HepG2 (cell line): ENCODE results near the gene COL18A1. TPM values are rescaled to one million over a fixed set of nuclear protein-coding genes. Genes with fewer than 3 reads are reported as not detected.

Source experiments
- AHR ChIP-seq: IDR thresholded peaks from 2 replicates; pipeline ENCODE4 v1.6.1; 2018; ENCODE audit warnings: missing genetic modification reagents, missing compliant biosample characterization
- ARNT2 ChIP-seq: sonication (generic); formaldehyde crosslinking; IDR thresholded peaks from 2 replicates; pipeline ENCODE4 v1.8.0; 2022; ENCODE audit warnings: mild to moderate bottlenecking, low read depth, missing genetic modification reagents, moderate library complexity
- CBX5 ChIP-seq: sonication (generic); formaldehyde crosslinking; IDR thresholded peaks from 2 replicates; pipeline ENCODE4 v1.4.0; 2020; ENCODE audit warnings: missing genetic modification reagents, borderline replicate concordance
- E2F1 ChIP-seq: sonication (generic); formaldehyde crosslinking; IDR thresholded peaks from 2 replicates; pipeline ENCODE4 v1.5.0; 2020; ENCODE audit warnings: missing genetic modification reagents
- ETV6 ChIP-seq: sonication (generic); formaldehyde crosslinking; conservative IDR thresholded peaks from 2 replicates; pipeline ENCODE4 v1.4.0; 2020; ENCODE audit warnings: missing genetic modification reagents
- GLI4 ChIP-seq: sonication (generic); formaldehyde crosslinking; IDR thresholded peaks from 2 replicates; pipeline ENCODE4 v1.5.1; 2020; ENCODE audit warnings: missing genetic modification reagents, mild to moderate bottlenecking, moderate library complexity, borderline replicate concordance
- GMEB1 ChIP-seq: sonication (generic); formaldehyde crosslinking; IDR thresholded peaks from 2 replicates; pipeline ENCODE4 v1.5.1; 2020; ENCODE audit warnings: missing genetic modification reagents, mild to moderate bottlenecking, borderline replicate concordance
- HOXA5 ChIP-seq: sonication (generic); formaldehyde crosslinking; IDR thresholded peaks from 2 replicates; pipeline ENCODE4 v1.4.0; 2020; ENCODE audit warnings: missing genetic modification reagents
- HOXA9 ChIP-seq: sonication (generic); formaldehyde crosslinking; IDR thresholded peaks from 2 replicates; pipeline ENCODE4 v1.8.1; 2022; ENCODE audit warnings: missing genetic modification reagents, mild to moderate bottlenecking, moderate library complexity, borderline replicate concordance
- IKZF1 ChIP-seq: fragments of 450-650 bp; IDR thresholded peaks from 2 replicates; pipeline ENCODE4 v1.7.1; 2016
- KDM5B ChIP-seq: sonication (generic); formaldehyde crosslinking; IDR thresholded peaks from 2 replicates; pipeline ENCODE4 v1.4.0; 2020; ENCODE audit warnings: missing genetic modification reagents, mild to moderate bottlenecking, borderline replicate concordance
- KLF15 ChIP-seq: sonication (generic); formaldehyde crosslinking; IDR thresholded peaks from 2 replicates; pipeline ENCODE4 v1.8.1; 2023; ENCODE audit warnings: borderline replicate concordance, mild to moderate bottlenecking, inconsistent platforms, missing genetic modification reagents, mixed read lengths
- MAFF ChIP-seq: IDR thresholded peaks from 2 replicates; pipeline ENCODE4 v1.6.1; 2011; ENCODE audit warnings: low read depth, low read length, improper control_type of control experiment
- MTF2 ChIP-seq: sonication (generic); formaldehyde crosslinking; IDR thresholded peaks from 2 replicates; pipeline ENCODE4 v1.5.0; 2020; ENCODE audit warnings: missing genetic modification reagents, borderline replicate concordance
- MYC ChIP-seq: sonication (generic); formaldehyde crosslinking; IDR thresholded peaks from 2 replicates; pipeline ENCODE4 v1.9.0; 2021; ENCODE audit warnings: missing genetic modification reagents, borderline replicate concordance
- MYNN ChIP-seq: sonication (generic); formaldehyde crosslinking; IDR thresholded peaks from 2 replicates; pipeline ENCODE4 v1.4.0; 2020; ENCODE audit warnings: mild to moderate bottlenecking, low read depth, missing genetic modification reagents
- RXRB ChIP-seq: IDR thresholded peaks from 2 replicates; pipeline ENCODE4 v1.6.1; 2016; ENCODE audit warnings: borderline replicate concordance, missing genetic modification reagents, missing compliant biosample characterization
- SIX1 ChIP-seq: sonication (generic); formaldehyde crosslinking; IDR thresholded peaks from 2 replicates; pipeline ENCODE4 v1.4.0; 2020; ENCODE audit warnings: missing genetic modification reagents, borderline replicate concordance
- SNRNP70 ChIP-seq: fragments of 200-400 bp; formaldehyde crosslinking; IDR thresholded peaks from 2 replicates; pipeline ENCODE4 v1.6.1; 2017; ENCODE audit warnings: mild to moderate bottlenecking, low read depth, low read length, moderate library complexity
- SOX6 ChIP-seq, 2 experiments: fragments of 450-650 bp in 1 of 2; sonication (generic) in 1 of 2; formaldehyde crosslinking in 1 of 2; IDR thresholded peaks; 2 replicates each; pipeline versions ENCODE4 v1.4.0 to v1.6.1; 2017 to 2020; ENCODE audit warnings: antibody characterized with exemption in 1 of 2, mild to moderate bottlenecking in 1 of 2, missing genetic modification reagents in 1 of 2
- ZNF138 ChIP-seq: sonication (generic); formaldehyde crosslinking; IDR thresholded peaks from 2 replicates; pipeline ENCODE4 v1.5.0; 2020; ENCODE audit warnings: mild to moderate bottlenecking, low read depth, missing genetic modification reagents
- ZNF550 ChIP-seq: sonication (generic); formaldehyde crosslinking; IDR thresholded peaks from 2 replicates; pipeline ENCODE4 v1.4.0; 2020; ENCODE audit warnings: mild to moderate bottlenecking, missing genetic modification reagents, borderline replicate concordance
- ZNF691 ChIP-seq: sonication (generic); formaldehyde crosslinking; IDR thresholded peaks from 2 replicates; pipeline ENCODE4 v1.4.0; 2020; ENCODE audit warnings: missing genetic modification reagents, low read depth, mild to moderate bottlenecking, borderline replicate concordance
- ZNF720 ChIP-seq: sonication (generic); formaldehyde crosslinking; IDR thresholded peaks from 2 replicates; pipeline ENCODE4 v1.4.0; 2020; ENCODE audit warnings: missing genetic modification reagents
- ZNF724P ChIP-seq: sonication (generic); formaldehyde crosslinking; IDR thresholded peaks from 2 replicates; pipeline ENCODE4 v1.8.0; 2022; ENCODE audit warnings: missing genetic modification reagents, borderline replicate concordance
- polyA plus RNA-seq, 8 experiments: library from polyadenylated mRNA; depleted of rRNA in 3 of 8; stranded (reverse) in 7 of 8; unstranded in 1 of 8; fragments of >200 nt; fragmentation: Illumina TruSeq in 4 of 8; extraction: Trizol in 4 of 8; gene quantifications; 2 replicates each; pipeline versions ENCODE4 v1.2.1 to v1.2.3, GENCODE V29; 2011 to 2016; ENCODE audit warnings: low read depth in 4 of 8, missing spikeins in 1 of 8, mixed read lengths in 1 of 8; ENCODE audit not compliant: insufficient read depth in 1 of 8
- total RNA-seq, 5 experiments: library from RNA; depleted of rRNA; stranded (reverse); fragments of >200 nt; fragmentation: Illumina TruSeq; extraction: Trizol; gene quantifications; 2 replicates each; pipeline ENCODE4 v1.2.3, GENCODE V29; 2016; ENCODE audit warnings: low read depth in 1 of 5
- TF ChIP-seq, protein P1 (sequence below): sonication (generic); formaldehyde crosslinking; IDR thresholded peaks from 2 replicates; pipeline ENCODE4 v1.5.0; 2020; ENCODE audit warnings: missing genetic modification reagents

COL18A1 gene
- total and polyA plus RNA-seq, 2 of the 13 experiments (the other 11 are each of a cell fraction or from before 2014, with no cell fraction given), result 79.0 to 102 TPM

DNA sequence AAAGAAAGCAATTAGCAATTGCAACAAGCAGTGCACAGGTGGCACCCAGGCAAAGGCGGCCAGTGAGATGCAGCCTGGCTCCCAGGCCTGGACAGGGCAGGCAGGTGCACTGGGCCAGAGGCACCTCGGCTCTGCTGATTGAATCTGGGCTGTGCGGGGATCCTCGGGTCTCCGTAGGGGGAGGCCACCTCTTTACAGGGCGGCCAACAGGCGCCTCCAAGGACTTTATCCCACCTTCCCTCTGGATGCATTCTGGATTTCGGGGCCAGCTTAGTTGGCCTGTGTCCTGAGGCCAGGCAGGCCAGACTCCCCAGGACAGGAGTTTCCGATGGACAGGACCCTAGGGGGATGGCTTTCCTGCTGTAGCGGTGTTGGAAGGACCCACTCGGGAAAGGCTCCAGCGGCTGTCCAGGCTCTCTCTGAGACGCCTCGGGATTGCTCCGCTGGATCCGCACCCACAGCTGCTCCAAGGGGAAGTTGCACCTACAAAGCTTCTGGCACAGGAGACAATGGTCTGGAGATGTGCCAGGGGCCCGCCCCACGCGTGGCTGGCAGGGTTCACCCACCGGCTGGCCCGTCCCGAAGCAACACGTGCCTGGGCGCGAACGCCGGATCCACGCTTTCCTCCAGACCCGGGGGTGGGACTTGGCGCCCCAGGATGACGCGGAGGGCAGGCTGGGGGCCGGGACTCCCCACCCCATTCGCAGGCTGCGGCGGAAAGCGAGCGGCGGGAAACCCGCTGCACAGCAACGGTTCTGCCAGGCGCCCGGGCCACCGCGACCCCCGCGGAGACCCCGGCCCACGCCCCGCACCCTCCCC is 136.5 kb downstream of the COL18A1 start (continued):
- TF ChIP-seq ETV6 (CRISPR knock-in tag) (no peak), AHR (CRISPR knock-in tag) (0 out of 2 replicates have a peak, but pooled peaks have one; percentile 41), SOX6 (IDR thresholded peaks at IDR 0.05) (no peak), SOX6 (CRISPR knock-in tag; IDR thresholded peaks at IDR 0.05) (peak; percentile 58), ARNT2 (0 out of 2 replicates have a peak, but pooled peaks have one; percentile 19), GLI4 (CRISPR knock-in tag) (no peak; the same call in 1 of the 2 replicates), MYC (CRISPR knock-in tag) (peak; percentile 97), E2F1 (CRISPR knock-in tag) (0 out of 2 replicates have a peak, but pooled peaks have one; percentile 25), ZNF138 (CRISPR knock-in tag) (no peak), MAFF (no peak), KDM5B (CRISPR knock-in tag) (peak; percentile 50; the same call in 1 of the 2 replicates), HOXA9 (CRISPR knock-in tag) (no peak), ZNF691 (CRISPR knock-in tag) (no peak), CBX5 (CRISPR knock-in tag) (no peak), ZNF720 (CRISPR knock-in tag) (no peak), RXRB (CRISPR knock-in tag) (no peak), KLF15 (CRISPR knock-in tag) (no peak), HOXA5 (CRISPR knock-in tag) (no peak), GMEB1 (CRISPR knock-in tag) (peak; percentile 22; the same call in 1 of the 2 replicates), ZNF724P (no peak), MYNN (CRISPR knock-in tag) (0 out of 2 replicates have a peak, but pooled peaks have one; percentile 61), MTF2 (CRISPR knock-in tag) (no peak), SNRNP70 (no peak), SIX1 (CRISPR knock-in tag) (no peak), ZNF550 (CRISPR knock-in tag) (no peak), IKZF1 (no peak)
- TF ChIP-seq, protein P1, sequence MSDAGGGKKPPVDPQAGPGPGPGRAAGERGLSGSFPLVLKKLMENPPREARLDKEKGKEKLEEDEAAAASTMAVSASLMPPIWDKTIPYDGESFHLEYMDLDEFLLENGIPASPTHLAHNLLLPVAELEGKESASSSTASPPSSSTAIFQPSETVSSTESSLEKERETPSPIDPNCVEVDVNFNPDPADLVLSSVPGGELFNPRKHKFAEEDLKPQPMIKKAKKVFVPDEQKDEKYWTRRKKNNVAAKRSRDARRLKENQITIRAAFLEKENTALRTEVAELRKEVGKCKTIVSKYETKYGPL, result no peak
